Measurements from ENCODE around the gene ZCCHC24.

The ZCCHC24 gene

DNA sequence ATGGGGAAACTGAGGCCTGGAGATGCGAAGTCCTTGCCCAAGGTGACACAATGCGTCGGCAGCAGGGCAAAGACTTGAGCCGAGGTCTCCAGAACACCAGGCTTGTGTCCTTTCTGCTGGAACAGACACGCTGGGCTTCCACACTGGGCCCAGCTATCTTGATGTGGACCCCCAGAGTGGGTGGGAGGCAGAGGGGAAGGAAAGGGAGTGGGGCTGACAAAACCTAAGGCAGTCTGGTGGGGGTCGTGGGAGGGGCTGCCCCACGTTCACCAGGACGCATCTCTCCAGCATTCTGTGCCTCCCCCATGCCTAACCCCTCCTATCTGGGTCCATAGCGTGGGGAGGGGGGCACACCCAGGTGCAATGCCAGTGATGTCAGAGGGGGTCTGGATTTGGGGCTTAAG, 60.0 kb downstream of the ZCCHC24 start:
- H3K4ac ChIP-seq (ENCODE audit: low read depth, low read length): no peak overlapping the region
- no peak overlapping the region for H2BK12ac ChIP-seq (ENCODE audit: low read length)
- H3K9me3 ChIP-seq (ENCODE audit: insufficient read depth, low read depth, low read length): no peaks in the 10 kb centered on the region
- DNase-seq: no peak
- no peak overlapping the region for H3K27ac ChIP-seq (ENCODE audit: low read depth, low read length)
- H3K23ac ChIP-seq (ENCODE audit: low read length): no peak overlapping the region
- no peak overlapping the region for H3K4me2 ChIP-seq (ENCODE audit: low read length)
- no peak overlapping the region for H4K8ac ChIP-seq (ENCODE audit: low read depth, low read length)
- H3K36me3 ChIP-seq (ENCODE audit: control insufficient read depth in 1 of 2, insufficient read depth in 2 of 2, low read length in 2 of 2): no peaks in the 10 kb centered on the region
- H3K27me3 ChIP-seq (ENCODE audit: insufficient read depth, low read length): no peaks in the 10 kb centered on the region
- no CpG with 5 or more reads among the region's 9 CpGs for WGBS (ENCODE audit: extremely low coverage, insufficient coverage, insufficient read length)
- no peak overlapping the region for H2AFZ ChIP-seq (ENCODE audit: insufficient read depth, low read length, poor library complexity)
- H3K4me1 ChIP-seq (ENCODE audit: control insufficient read depth in 1 of 2, insufficient read depth in 2 of 2, low read length in 2 of 2): peaks cover 5 to 7% of the 10 kb centered on the region in 2 experiments
- no peaks in the 10 kb centered on the region for H3K79me1 ChIP-seq (ENCODE audit: low read length)
- no peak overlapping the region for H4K91ac ChIP-seq (ENCODE audit: low read depth, low read length)
- H3K4me3 ChIP-seq (ENCODE audit: low read depth, low read length): no peak overlapping the region
- no peak overlapping the region for H3K14ac ChIP-seq (ENCODE audit: low read length)
- H3K79me2 ChIP-seq (ENCODE audit: control insufficient read depth, insufficient read depth, low read length, poor library complexity): no peaks in the 10 kb centered on the region
- no peak overlapping the region for H3K9ac ChIP-seq (ENCODE audit: low read length)
- H2BK5ac ChIP-seq (ENCODE audit: low read depth, low read length, poor library complexity): no peak overlapping the region
- no peak overlapping the region for H2BK120ac ChIP-seq (ENCODE audit: insufficient read depth, low read length, poor library complexity)
- H2AK5ac ChIP-seq (ENCODE audit: low read length): no peak overlapping the region
- H4K12ac ChIP-seq (ENCODE audit: low read depth, low read length): no peak overlapping the region
- no peak overlapping the region for H3K18ac ChIP-seq (ENCODE audit: low read length)

DNA sequence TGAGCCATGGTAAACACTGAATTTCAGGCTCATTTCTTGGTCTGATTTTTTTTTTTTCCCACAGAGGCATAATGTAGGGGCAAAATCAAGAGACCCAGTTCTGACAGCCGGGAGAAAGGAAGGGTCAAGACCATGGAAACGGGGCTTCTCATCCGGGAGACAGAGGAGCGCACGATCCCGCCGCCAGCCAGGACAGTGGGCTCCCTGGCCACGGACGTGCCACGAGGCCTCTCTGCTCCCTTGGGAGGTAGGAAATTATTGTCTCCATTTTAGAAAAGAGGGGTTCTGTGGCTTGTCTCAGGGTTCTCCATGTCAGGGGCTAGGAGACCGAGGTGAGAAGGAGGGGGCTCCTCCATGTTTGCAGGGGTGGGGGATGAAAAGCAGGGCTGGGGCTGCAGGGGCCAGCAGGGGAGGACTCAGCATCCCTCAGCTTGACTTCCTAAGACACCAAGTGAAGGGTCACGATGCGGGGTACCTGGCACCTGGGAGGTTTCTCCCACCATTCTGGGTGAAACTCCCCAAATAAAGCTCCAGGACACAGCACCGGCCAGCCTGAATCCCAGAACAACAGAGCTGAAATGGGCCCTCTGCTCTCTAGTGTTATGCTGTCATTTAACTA, 60.5 kb downstream of the ZCCHC24 start:
- no peak overlapping the region for H3K27ac ChIP-seq (ENCODE audit: low read depth, low read length)
- H2BK12ac ChIP-seq (ENCODE audit: low read length): no peak overlapping the region
- no CpG with 5 or more reads among the region's 14 CpGs for WGBS (ENCODE audit: extremely low coverage, insufficient coverage, insufficient read length)
- no peak overlapping the region for H4K91ac ChIP-seq (ENCODE audit: low read depth, low read length)
- DNase-seq: no peak
- no peaks in the 10 kb centered on the region for H3K9me3 ChIP-seq (ENCODE audit: insufficient read depth, low read depth, low read length)
- H4K8ac ChIP-seq (ENCODE audit: low read depth, low read length): no peak overlapping the region
- no peak overlapping the region for H3K14ac ChIP-seq (ENCODE audit: low read length)
- no peak overlapping the region for H4K12ac ChIP-seq (ENCODE audit: low read depth, low read length)
- H3K18ac ChIP-seq (ENCODE audit: low read length): no peak overlapping the region
- no peaks in the 10 kb centered on the region for H3K79me1 ChIP-seq (ENCODE audit: low read length)
- H2BK120ac ChIP-seq (ENCODE audit: insufficient read depth, low read length, poor library complexity): no peak overlapping the region
- H3K79me2 ChIP-seq (ENCODE audit: control insufficient read depth, insufficient read depth, low read length, poor library complexity): no peaks in the 10 kb centered on the region
- no peak overlapping the region for H3K4ac ChIP-seq (ENCODE audit: low read depth, low read length)
- H3K4me2 ChIP-seq (ENCODE audit: low read length): no peak overlapping the region
- no peak overlapping the region for H2BK5ac ChIP-seq (ENCODE audit: low read depth, low read length, poor library complexity)
- no peaks in the 10 kb centered on the region for H3K36me3 ChIP-seq (ENCODE audit: control insufficient read depth in 1 of 2, insufficient read depth in 2 of 2, low read length in 2 of 2)
- no peak overlapping the region for H2AK5ac ChIP-seq (ENCODE audit: low read length)
- H3K27me3 ChIP-seq (ENCODE audit: insufficient read depth, low read length): no peaks in the 10 kb centered on the region
- no peak overlapping the region for H3K4me3 ChIP-seq (ENCODE audit: low read depth, low read length)
- H3K9ac ChIP-seq (ENCODE audit: low read length): no peak overlapping the region
- H2AFZ ChIP-seq (ENCODE audit: insufficient read depth, low read length, poor library complexity): no peak overlapping the region
- no peak overlapping the region for H3K23ac ChIP-seq (ENCODE audit: low read length)
- peaks cover 5 to 7% of the 10 kb centered on the region in 2 experiments for H3K4me1 ChIP-seq (ENCODE audit: control insufficient read depth in 1 of 2, insufficient read depth in 2 of 2, low read length in 2 of 2)

DNA sequence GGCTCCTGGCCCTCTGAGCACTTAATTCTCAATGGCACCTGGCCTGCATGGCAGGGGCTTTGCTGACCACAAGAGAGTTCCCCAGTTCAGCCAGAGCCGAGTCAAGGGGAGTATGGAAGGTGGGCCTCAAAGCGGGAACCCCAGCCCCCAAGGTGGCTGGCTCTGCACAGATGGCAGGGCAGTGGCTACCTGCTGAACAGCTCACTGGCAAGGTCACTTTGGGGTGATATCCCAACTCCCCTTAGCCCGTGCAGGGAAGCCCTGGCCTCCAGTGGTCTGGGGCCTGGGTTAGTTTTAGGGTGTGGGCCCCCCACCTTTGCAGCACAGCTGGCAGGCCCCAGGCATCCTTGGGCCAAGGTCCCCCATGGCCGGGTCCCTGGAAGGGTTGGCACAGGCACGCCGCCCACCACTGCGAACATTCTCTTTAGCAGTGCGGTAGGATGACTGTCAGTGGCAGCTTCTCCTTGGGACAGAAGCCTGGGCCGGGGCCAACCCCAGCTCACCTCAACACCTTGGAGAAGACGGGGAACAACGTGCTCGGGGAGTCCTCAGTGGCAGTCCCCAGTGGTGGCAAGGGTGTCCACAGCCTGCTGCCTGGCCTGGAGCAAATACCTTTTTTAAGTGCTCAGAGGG, 61.3 kb downstream of the ZCCHC24 start:
- H3K27ac ChIP-seq (ENCODE audit: low read depth, low read length): no peak overlapping the region
- H3K9me3 ChIP-seq (ENCODE audit: insufficient read depth, low read depth, low read length): no peaks in the 10 kb centered on the region
- no peaks in the 10 kb centered on the region for H3K79me2 ChIP-seq (ENCODE audit: control insufficient read depth, insufficient read depth, low read length, poor library complexity)
- no peak overlapping the region for H3K9ac ChIP-seq (ENCODE audit: low read length)
- no peak overlapping the region for H3K18ac ChIP-seq (ENCODE audit: low read length)
- H2AFZ ChIP-seq (ENCODE audit: insufficient read depth, low read length, poor library complexity): no peak overlapping the region
- H2BK120ac ChIP-seq (ENCODE audit: insufficient read depth, low read length, poor library complexity): no peak overlapping the region
- no peaks in the 10 kb centered on the region for H3K36me3 ChIP-seq (ENCODE audit: control insufficient read depth in 1 of 2, insufficient read depth in 2 of 2, low read length in 2 of 2)
- no peak overlapping the region for H3K23ac ChIP-seq (ENCODE audit: low read length)
- no peaks in the 10 kb centered on the region for H3K27me3 ChIP-seq (ENCODE audit: insufficient read depth, low read length)
- H3K4me1 ChIP-seq (ENCODE audit: control insufficient read depth in 1 of 2, insufficient read depth in 2 of 2, low read length in 2 of 2): peaks cover 5 to 7% of the 10 kb centered on the region in 2 experiments
- H3K4ac ChIP-seq (ENCODE audit: low read depth, low read length): no peak overlapping the region
- no peak overlapping the region for H4K12ac ChIP-seq (ENCODE audit: low read depth, low read length)
- H3K79me1 ChIP-seq (ENCODE audit: low read length): no peaks in the 10 kb centered on the region
- H4K8ac ChIP-seq (ENCODE audit: low read depth, low read length): no peak overlapping the region
- no peak for DNase-seq
- no peak overlapping the region for H2BK12ac ChIP-seq (ENCODE audit: low read length)
- H3K4me3 ChIP-seq (ENCODE audit: low read depth, low read length): no peak overlapping the region
- H4K91ac ChIP-seq (ENCODE audit: low read depth, low read length): no peak overlapping the region
- no peak overlapping the region for H3K14ac ChIP-seq (ENCODE audit: low read length)
- H2BK5ac ChIP-seq (ENCODE audit: low read depth, low read length, poor library complexity): no peak overlapping the region
- H3K4me2 ChIP-seq (ENCODE audit: low read length): no peak overlapping the region
- H2AK5ac ChIP-seq (ENCODE audit: low read length): no peak overlapping the region
- no CpG with 5 or more reads among the region's 12 CpGs for WGBS (ENCODE audit: extremely low coverage, insufficient coverage, insufficient read length)

DNA sequence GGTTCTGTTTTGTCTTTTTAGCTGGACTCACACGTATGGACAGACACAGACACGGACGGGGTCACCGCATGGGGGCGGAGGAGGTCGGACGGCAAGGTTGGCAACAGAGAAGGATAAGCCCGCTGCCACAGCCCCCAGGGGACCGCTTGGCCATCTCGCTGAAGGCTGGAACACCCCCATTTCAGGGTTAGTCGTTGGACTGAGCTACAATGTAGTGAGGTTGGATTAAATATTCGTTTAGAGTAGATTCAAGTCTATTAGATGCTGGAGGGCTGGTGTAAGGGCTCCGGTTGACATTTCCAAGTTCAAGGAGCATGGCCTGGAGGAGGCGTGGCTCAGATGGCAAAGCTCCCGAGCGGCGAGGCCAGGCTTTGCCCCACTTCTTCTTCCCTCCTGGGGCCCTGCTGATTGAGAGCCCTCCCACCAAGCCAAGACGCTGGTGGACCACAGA, 62.9 kb downstream of the ZCCHC24 start:
- no peak overlapping the region for H3K14ac ChIP-seq (ENCODE audit: low read length)
- no peaks in the 10 kb centered on the region for H3K79me1 ChIP-seq (ENCODE audit: low read length)
- H2BK12ac ChIP-seq (ENCODE audit: low read length): no peak overlapping the region
- no peak overlapping the region for H2BK5ac ChIP-seq (ENCODE audit: low read depth, low read length, poor library complexity)
- H3K9ac ChIP-seq (ENCODE audit: low read length): no peak overlapping the region
- no peak overlapping the region for H3K18ac ChIP-seq (ENCODE audit: low read length)
- H2AK5ac ChIP-seq (ENCODE audit: low read length): no peak overlapping the region
- H3K36me3 ChIP-seq (ENCODE audit: control insufficient read depth in 1 of 2, insufficient read depth in 2 of 2, low read length in 2 of 2): no peaks in the 10 kb centered on the region
- H3K4ac ChIP-seq (ENCODE audit: low read depth, low read length): no peak overlapping the region
- no CpG with 5 or more reads among the region's 18 CpGs for WGBS (ENCODE audit: extremely low coverage, insufficient coverage, insufficient read length)
- H3K4me3 ChIP-seq (ENCODE audit: low read depth, low read length): no peak overlapping the region
- H2AFZ ChIP-seq (ENCODE audit: insufficient read depth, low read length, poor library complexity): peak overlapping the region; percentile 23
- no peak overlapping the region for H3K4me2 ChIP-seq (ENCODE audit: low read length)
- H3K23ac ChIP-seq (ENCODE audit: low read length): no peak overlapping the region
- no peak overlapping the region for H4K91ac ChIP-seq (ENCODE audit: low read depth, low read length)
- no peaks in the 10 kb centered on the region for H3K79me2 ChIP-seq (ENCODE audit: control insufficient read depth, insufficient read depth, low read length, poor library complexity)
- H4K8ac ChIP-seq (ENCODE audit: low read depth, low read length): no peak overlapping the region
- no peaks in the 10 kb centered on the region for H3K27me3 ChIP-seq (ENCODE audit: insufficient read depth, low read length)
- H3K27ac ChIP-seq (ENCODE audit: low read depth, low read length): no peak overlapping the region
- no peak overlapping the region for H4K12ac ChIP-seq (ENCODE audit: low read depth, low read length)
- H3K9me3 ChIP-seq (ENCODE audit: insufficient read depth, low read depth, low read length): peaks cover 10% of the 10 kb centered on the region
- no peak for DNase-seq
- peaks cover 5 to 7% of the 10 kb centered on the region in 2 experiments for H3K4me1 ChIP-seq (ENCODE audit: control insufficient read depth in 1 of 2, insufficient read depth in 2 of 2, low read length in 2 of 2)
- H2BK120ac ChIP-seq (ENCODE audit: insufficient read depth, low read length, poor library complexity): no peak overlapping the region

All from trophoblast cell (in vitro differentiated cells and primary cell).